H1 (cell line): Measurements from ENCODE around the gene MTAP. TPM values are rescaled to one million over a fixed set of nuclear protein-coding genes. Genes with fewer than 3 reads are reported as not detected.
A peak's percentile ranks its signal among the peaks of the same experiment; 100 is the strongest.

Source experiments
- ATF3 ChIP-seq: IDR thresholded peaks from 2 replicates; pipeline ENCODE4 v1.6.1; 2011; ENCODE audit warnings: low read depth, mild to moderate bottlenecking, low read length; ENCODE audit not compliant: insufficient read depth
- BRCA1 ChIP-seq: IDR thresholded peaks from 2 replicates; pipeline ENCODE4 v1.6.1; 2012; ENCODE audit warnings: low read depth, low read length, improper control_type of control experiment
- CEBPB ChIP-seq: IDR thresholded peaks from 2 replicates; pipeline ENCODE4 v1.6.1; 2012; ENCODE audit warnings: low read depth, low read length
- EZH2 ChIP-seq: fragments of 200-600 bp; sonication (generic); IDR thresholded peaks from 2 replicates; pipeline ENCODE4 v1.7.1; 2012; ENCODE audit warnings: low read depth, mild to moderate bottlenecking, moderate library complexity, low read length, inconsistent platforms; ENCODE audit not compliant: severe bottlenecking
- JUND ChIP-seq: IDR thresholded peaks from 2 replicates; pipeline ENCODE4 v1.6.1; 2011; ENCODE audit warnings: mild to moderate bottlenecking, improper control_type of control experiment, low read length
- KDM1A ChIP-seq: fragments of 200-600, 300-600 bp; sonication (generic); IDR thresholded peaks from 2 replicates; pipeline ENCODE4 v1.7.1; 2016; ENCODE audit warnings: mild to moderate bottlenecking, low read length, borderline replicate concordance
- MAFK ChIP-seq: IDR thresholded peaks from 2 replicates; pipeline ENCODE4 v1.6.1; 2012; ENCODE audit warnings: low read depth, mild to moderate bottlenecking, improper control_type of control experiment, low read length
- POU5F1 ChIP-seq: IDR thresholded peaks from 2 replicates; pipeline ENCODE4 v1.6.1; 2011; ENCODE audit warnings: low read depth, mild to moderate bottlenecking, low read length, moderate library complexity
- RNF2 ChIP-seq: fragments of 200-900, 300-1000 bp; sonication (generic); IDR thresholded peaks from 2 replicates; pipeline ENCODE4 v1.7.1; 2016; ENCODE audit warnings: borderline replicate concordance, low read depth, mild to moderate bottlenecking, antibody characterized with exemption, low read length; ENCODE audit not compliant: poor library complexity, severe bottlenecking; ENCODE audit errors: missing control alignments
- USF2 ChIP-seq: IDR thresholded peaks from 2 replicates; pipeline ENCODE4 v1.6.1; 2011; ENCODE audit warnings: low read length, improper control_type of control experiment
- polyA plus RNA-seq, 7 experiments: library from polyadenylated mRNA; depleted of rRNA in 3 of 7; stranded (reverse) in 5 of 7; unstranded in 2 of 7; fragments of >200 nt in 5 of 7; fragments of 200-250 nt in 2 of 7; gene quantifications; 1 replicate in 5 of 7; 2 replicates in 1 of 7; 4 replicates in 1 of 7; pipeline versions ENCODE4 v1.2.1 to v1.2.3, GENCODE V29; 2011 to 2013; ENCODE audit warnings: missing spikeins in 2 of 7, mixed read lengths in 2 of 7
- total RNA-seq: library from RNA; stranded (reverse); fragmentation: NEBNext Ultra II Directional; extraction: Animal tissue kit (Norgen Biotek cat#: 25700); gene quantifications from 2 replicates; pipeline ENCODE4 v1.2.1, GENCODE V29; 2021

The MTAP gene
- total and polyA plus RNA-seq, 2 of the 8 experiments (the other 6 are each of a cell fraction or from before 2014, with no cell fraction given), result 16.4 to 100 TPM

- TF ChIP-seq USF2 (no peak), BRCA1 (no peak), JUND (no peak), KDM1A (0 out of 2 replicates have a peak, but pooled peaks have one; percentile 31), ATF3 (no peak), RNF2 (peak; percentile 48), POU5F1 (no peak), CEBPB (no peak), MAFK (no peak), EZH2 (no peak)
Observed at GRCh38 chr9:21974722-21975409, 172.4 kb downstream of the MTAP start (continued).
